Measurements from ENCODE around the gene RAB39A.
A peak's percentile ranks its signal among the peaks of the same experiment; 100 is the strongest.
"Not testable (repeated sequence)": the region's sequence is repeated elsewhere in the genome, so short reads cannot be mapped to it uniquely, and the experiment has no call there.

Gene RAB39A

DNA sequence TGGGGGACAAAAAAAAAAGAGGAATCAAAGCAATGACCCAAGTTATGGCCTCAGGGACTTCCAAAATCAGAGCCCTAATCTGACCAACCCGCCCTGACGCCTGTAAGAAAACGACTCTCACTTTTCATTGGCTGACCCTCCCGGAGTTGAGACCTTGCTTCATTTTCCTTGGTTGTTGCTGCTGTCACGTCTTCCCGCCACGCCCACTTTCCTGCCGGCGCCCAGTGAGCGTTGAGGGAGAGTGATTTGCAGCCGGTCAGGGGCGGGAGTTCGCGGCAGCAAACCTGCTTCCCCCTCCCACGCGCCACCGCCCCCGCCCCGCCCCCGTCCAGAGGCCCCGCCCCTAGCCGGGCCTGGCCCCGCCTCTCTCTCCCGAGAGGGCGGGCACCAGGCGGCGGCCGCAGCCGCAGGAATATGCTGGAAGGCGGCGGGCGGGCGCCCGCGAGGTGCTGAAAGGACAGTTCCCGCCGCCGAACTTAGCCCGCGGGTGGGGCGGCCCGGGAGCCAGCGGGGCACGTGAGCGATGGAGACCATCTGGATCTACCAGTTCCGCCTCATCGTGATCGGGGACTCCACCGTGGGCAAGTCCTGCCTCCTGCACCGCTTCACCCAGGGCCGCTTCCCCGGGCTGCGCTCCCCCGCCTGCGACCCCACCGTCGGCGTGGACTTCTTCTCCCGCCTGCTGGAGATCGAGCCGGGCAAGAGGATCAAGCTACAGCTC lies at the start of gene RAB39A:
Gene RAB39A, plus strand, starts transcription at position 403 of the 721 bp plus-strand sequence. Its CDS starts 121 bp downstream, at position 524.
- DNase-seq: peak; percentile 97

GRCh38 chr11:107881471-107881870 lies 46.8 kb upstream of the RAB39A start:
- not testable (repeated sequence) for DNase-seq

DNA sequence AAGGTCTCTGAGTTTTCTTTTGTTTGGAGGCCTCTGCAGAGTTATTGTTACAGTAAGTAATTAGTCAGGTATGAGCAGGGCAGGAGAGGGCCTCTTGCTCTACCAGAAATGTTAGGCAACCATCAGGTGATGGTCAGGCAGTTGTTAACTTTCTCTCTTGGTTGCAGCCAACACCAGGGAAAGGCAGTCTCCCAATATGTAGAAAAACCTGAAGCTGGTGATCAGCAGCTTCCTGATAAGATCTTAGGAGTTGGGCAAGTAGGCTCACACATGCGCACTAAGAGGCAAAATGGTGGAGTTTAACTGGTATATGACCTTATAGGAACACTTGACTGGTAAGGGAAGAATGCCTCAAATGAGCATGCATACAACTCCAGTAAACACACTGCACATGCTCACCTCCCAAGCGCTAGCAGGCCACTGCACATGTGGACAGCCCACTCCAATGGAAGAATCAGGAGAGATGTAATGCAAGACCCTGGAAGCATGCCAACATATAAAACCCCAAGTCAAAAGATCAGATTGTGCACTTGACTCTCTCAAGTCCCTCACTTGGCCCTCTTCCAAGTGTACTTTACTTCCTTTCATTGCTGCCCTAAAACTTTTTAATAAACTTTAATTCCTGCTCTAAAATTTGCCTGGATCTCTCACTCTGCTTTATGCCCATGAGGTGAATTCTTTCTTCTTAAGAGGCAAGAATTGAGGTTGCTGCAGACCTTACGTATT lies 46.0 kb upstream of the RAB39A start:
- DNase-seq: peak; percentile 30

DNA sequence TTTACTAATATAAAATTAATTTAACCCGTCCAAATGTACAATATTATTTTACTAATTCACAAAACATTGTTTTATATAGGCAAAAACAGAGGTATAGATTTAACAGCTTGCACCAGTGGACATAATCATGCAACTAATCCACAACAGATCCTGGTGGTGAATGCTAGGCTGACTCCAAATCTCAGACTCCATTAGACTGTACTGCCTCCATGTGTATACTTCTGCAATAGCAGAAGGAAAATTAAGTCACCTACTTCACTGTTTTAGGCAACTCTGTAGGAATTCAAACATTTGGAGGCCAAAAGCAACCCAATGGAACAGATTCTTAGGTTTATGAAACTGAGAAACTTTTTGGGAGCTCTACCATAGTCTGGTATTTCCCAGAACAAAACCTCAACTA lies 30.0 kb upstream of the RAB39A start:
- no peak for DNase-seq

GRCh38 chr11:107908211-107908610 lies 20.0 kb upstream of the RAB39A start:
- DNase-seq: no peak

- DNase-seq: not testable (repeated sequence)
Observed at GRCh38 chr11:107912415-107912814, 15.8 kb upstream of the RAB39A start.

DNA sequence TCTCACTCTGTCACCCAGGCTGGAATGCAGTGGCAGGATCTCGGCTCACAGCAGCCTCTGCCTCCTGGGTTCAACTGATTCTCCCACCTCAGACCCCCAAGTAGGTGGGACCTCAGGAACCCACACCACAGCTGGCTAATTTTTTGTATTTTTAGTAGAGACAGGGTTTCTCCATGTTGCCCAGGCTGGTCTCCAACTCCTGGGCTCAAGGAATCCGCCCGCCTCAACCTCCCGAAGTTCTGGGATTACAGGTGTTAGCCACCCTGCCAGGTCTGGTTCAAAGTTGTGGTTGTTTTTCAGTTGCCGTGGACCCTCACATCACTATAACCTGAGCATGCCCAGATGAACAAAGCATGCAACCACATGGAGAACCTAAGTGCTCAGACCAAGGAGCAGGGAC lies 13.0 kb upstream of the RAB39A start:
- DNase-seq: no peak

DNA sequence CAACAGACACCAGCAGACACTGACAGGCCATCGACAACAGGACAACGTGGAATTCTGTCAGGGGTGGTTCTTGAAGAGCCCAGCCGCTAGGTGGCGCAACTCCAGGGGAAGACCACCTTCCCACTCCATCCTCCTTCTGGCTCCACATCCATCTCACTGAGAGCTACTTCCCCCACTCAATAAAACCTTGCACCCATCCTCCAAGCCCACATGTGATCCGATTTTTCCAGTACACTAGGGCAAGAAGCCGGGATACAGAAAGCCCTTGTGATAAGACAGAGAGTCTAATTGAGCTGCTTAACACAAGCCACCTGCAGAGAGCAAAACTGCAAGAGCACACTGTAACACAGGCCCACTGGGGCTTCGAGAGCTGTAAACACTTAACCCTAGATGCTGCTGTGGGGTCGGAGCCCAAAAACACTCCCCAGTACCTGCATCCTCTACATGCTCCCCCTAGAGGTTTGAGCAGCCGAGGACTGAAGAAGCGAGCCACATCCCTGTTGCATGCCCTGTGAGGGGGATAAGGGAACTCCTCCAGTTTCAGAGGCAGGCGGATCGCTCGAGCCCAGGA lies 11.5 kb upstream of the RAB39A start:
- peak; percentile 17 for DNase-seq

GRCh38 chr11:107921997-107922396 lies 6.3 kb upstream of the RAB39A start:
- DNase-seq: no peak

DNA sequence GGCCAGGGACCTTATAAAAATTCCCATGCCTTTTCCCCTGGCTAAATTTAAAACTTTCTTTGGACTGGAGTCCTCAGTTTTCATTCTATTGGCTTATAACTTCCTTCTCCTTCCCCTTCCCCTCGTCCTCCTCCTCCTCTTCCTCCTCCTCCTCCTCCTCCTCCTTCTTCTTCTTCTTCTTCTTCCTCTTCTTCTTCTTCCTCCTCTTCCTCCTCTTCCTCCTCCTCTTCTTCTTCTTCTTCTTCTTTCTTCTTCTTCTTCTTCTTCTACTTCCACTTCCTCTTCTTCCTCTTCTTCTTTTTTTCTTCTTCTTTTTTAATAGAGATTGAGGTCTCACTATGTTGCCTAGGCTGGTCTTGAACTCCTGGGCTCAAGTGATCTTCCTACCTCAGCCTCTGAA lies 4.7 kb upstream of the RAB39A start:
- DNase-seq: not testable (repeated sequence)

DNA sequence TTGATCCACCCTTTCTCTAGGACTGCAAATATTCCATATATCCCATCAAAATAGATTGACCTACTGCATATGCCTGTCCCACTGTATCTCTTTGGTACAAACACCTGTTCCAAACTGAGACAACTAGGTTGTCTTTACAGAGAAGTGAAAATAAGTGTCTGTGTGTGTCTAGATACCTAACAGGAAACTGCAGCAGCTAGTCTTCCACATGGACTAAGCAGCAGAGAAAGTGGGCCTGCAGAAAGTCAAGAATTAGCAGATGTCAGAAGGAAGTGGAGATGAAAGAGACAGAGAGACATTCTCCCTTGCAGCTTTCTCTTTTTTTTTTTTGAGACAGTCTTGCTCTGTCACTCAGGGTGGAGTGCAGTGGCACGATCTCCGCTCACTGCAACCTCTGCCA lies 3.9 kb upstream of the RAB39A start:
- no peak for DNase-seq

GRCh38 chr11:107927559-107927958 lies 689 bp upstream of the RAB39A start:
- no peak for DNase-seq

GRCh38 chr11:107928767-107929507 lies 689 bp downstream of the RAB39A start:
- DNase-seq: peak; percentile 54

DNA sequence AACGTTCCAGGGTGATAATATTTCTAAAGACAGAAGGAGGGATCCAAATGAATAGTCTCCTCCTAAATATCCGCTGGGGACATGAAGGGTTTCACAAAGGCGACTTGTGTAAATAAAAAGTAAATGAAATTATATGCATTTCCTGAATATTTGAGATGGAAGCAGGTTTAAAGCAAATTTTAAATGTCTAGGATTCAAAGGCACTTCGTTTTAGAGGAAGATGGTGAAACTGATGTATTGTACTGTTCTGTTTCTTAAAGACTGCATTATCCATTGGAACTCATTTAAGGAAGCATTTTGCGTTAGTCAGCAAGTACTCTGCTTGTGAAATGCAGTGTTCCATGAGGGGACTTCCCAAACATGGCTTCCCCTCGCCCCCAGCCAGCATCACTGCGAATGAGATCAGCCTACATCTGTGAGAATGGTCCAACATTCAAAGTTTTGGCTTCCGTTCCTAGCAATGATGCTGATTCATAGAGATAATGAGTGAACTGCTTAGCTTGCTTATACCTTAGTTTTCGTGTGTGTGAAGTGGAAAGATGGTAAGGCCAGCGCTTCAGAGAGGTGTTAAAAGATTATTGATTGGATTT lies 1.5 kb downstream of the RAB39A start:
- no peak for DNase-seq

DNA sequence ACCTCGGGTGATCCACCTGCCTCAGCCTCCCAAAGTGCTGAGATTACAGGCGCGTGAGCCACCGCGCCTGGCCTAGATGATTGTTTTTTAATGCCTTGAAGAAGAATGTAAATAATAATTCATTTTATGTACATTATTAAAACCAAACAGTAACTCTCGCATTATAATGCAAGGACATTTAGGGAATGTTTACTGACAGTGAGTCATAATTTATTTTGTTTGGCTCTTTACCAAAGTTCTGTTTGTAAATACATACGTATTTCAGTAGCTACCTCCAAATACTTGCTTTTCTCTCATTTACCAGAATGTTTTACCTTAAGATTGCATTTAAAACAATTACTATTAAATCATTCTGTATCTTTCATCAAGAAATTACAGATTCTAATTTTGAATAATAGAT lies 3.0 kb downstream of the RAB39A start:
- DNase-seq: peak; percentile 13

DNA sequence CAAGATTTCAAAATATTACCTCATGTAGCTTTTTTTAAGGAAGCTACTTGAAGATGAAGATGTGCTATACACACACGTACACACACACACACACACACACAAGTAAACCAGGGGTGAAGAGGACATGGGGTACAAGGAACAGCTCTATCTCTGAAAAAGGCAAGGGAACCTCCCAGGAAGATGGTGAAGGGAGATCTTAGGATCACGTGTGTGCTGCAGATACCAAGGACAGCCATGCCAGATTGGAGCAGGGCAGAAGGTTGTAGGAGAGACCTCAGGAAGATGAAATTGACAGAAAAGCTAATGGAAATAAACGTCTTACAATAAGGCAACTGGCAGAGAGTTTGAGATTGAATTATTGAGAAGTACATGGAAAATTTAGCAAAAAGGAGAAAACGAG lies 19.7 kb downstream of the RAB39A start:
- DNase-seq: no peak

- DNase-seq: not testable (repeated sequence)
Observed at GRCh38 chr11:107948328-107948727, 20.1 kb downstream of the RAB39A start.

GRCh38 chr11:107951155-107951554 lies 22.9 kb downstream of the RAB39A start:
- no peak for DNase-seq

DNA sequence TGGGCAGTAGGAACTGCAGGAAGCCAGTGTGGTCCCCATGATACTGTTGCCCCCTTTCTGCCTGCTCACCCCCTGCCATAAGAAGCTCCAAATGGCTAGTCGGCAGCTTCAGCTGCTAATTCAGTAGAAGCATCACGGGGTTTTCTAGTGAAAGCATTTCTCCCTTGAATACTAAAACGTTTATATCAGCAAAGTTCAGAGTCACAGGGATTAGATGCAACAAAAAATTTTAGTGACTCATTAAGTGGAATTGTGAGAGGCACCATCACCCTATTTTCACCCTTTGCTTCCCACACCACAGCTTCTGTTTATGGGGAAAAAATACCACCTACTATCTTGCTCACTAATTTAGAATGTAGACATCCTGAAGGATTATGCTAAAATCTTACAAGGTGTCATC lies 25.2 kb downstream of the RAB39A start:
- no peak for DNase-seq

DNA sequence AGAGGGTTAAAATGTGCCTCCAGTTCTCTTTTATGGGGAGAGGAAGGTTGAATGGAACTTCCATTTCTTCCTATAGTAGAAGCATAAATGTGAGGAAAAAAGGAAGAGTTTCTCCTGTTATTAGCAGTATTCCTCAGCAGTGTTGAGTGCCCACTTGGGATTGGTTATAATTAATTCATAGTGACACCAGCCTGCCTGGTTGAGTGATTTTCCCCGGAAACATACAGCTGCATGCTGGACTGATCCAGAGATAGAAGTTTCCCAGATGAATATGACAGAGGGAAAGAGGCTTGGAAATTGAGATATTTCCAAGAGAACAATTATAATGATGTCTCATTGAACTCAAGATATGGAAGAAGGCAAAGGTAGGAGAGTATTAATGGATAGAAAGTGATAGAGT lies 28.3 kb downstream of the RAB39A start:
- no peak for DNase-seq

DNA sequence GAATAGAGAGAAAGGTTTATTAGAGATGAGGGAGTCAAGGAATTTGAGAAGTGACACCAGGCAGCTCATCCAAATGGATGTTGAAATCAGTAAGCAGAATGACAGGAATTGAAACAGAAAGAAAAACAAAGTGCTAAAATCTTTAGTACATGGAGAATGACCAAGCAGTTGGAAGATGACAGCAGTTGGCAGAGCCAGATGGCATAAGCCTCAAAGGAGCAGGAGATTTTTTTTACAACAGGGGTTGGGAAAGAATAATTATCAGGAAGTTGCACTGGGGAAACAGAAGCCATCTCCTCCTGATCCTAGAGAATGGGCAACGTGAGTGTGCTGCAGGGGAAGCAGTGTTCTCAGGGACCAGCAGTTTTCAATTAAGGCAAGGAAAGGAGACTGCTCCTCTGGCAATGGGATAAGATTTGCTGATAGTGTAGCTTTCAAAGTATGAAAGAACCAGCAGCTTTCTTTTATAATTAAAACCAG lies 28.9 kb downstream of the RAB39A start:
- no peak for DNase-seq

DNA sequence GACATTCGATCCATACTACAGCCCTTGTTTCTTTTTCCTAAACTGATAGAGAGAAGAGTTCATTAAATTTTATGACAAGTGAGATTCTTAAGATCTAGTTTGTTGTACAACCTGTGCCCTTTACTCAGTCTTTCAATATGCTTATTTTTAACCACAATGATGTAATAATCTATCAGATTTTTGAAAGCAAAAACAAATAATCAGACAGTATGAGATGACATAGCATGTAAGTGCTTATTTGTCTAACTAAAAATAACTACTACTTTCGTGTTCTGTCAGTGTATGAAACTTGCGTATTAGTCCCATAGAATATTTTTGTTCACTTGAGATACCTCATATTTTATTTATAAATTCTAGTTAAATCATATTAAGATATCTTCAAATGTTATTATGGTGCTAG lies 33.2 kb downstream of the RAB39A start:
- no peak for DNase-seq

DNA sequence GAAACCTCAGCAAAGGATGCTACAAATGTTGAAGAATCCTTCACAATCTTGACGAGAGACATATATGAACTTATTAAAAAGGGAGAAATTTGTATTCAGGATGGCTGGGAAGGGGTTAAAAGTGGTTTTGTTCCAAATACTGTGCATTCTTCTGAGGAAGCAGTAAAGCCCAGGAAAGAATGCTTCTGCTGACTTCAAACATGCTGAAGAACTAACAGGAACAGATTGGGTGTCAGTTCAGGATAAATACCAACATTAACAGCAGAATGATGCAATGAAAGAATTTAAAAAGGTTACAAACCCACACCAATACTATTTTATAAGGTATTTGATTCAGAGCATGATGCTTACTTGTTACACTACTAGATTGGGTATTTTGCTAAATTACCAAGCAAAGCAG lies 33.9 kb downstream of the RAB39A start:
- DNase-seq: no peak
